IgD-negative memory B cell (primary cell): ENCODE data around the gene CENPM. TPM values are rescaled to one million over a fixed set of nuclear protein-coding genes. Genes with fewer than 3 reads are reported as not detected.

Experiments
- H3K27ac Mint-ChIP-seq, 3 donors: one replicate each; pipeline ENCODE4 v1.8.0; 2020 to 2022; ENCODE audit warnings: mild to moderate bottlenecking in 3 of 3, mixed read lengths in 3 of 3, moderate library complexity in 1 of 3
- H3K27me3 Mint-ChIP-seq: one replicate; pipeline ENCODE4 v1.8.0; 2021; ENCODE audit warnings: mixed read lengths
- H3K36me3 Mint-ChIP-seq: one replicate; pipeline ENCODE4 v1.8.0; 2020; ENCODE audit warnings: mild to moderate bottlenecking, mixed read lengths
- H3K4me1 Mint-ChIP-seq, 3 donors: one replicate each; pipeline ENCODE4 v1.8.0; 2020 to 2022; ENCODE audit warnings: mixed read lengths in 3 of 3, mild to moderate bottlenecking in 1 of 3
- H3K4me3 Mint-ChIP-seq, 4 donors: one replicate each; pipeline ENCODE4 v1.8.0; 2020 to 2022; ENCODE audit warnings: mild to moderate bottlenecking in 4 of 4, mixed read lengths in 4 of 4, moderate library complexity in 3 of 4
- H3K9me3 Mint-ChIP-seq, 3 donors: one replicate each; pipeline ENCODE4 v1.8.0; 2020 to 2021; ENCODE audit warnings: mixed read lengths in 3 of 3, mild to moderate bottlenecking in 1 of 3
- polyA plus RNA-seq: library from polyadenylated mRNA; unstranded; fragments of 300-500 nt; fragmentation: Illumina TruSeq; gene quantifications from one replicate; pipeline ENCODE4 v1.2.3, GENCODE V29; 2021

The CENPM gene
- polyA plus RNA-seq, 1 donor from 2014 or later, result 28.7 TPM

DNA sequence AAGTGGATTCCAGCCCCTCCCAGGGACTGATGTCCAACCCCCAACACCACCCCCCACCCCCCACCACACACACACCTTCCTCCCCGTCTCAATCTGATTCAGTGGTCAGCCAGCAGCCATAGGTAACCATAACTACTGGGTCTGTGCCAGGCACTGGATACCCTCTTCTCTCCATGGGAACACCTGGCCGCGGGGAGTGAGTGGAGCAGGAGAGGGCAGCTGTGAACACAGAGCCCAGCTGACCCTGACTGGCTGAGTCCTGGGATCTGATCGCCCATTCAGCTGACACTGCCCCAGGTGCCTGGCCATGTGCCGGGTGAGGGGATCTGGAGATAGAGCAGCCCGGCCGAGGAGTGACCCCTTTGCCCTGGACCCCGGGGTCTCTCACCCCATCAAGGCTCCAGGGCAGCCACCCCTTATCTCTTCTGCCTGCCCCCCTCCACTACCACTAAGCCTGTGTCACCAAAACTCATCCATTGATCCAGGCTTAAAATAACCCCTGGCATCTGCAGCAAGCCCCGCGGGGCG, 29.5 kb downstream of the CENPM start:
- Mint-ChIP-seq H3K27ac (peak overlapping the region; percentile 96 to 100 (median 97)), H3K9me3 (no peaks in the 10 kb centered on the region), H3K4me1 (peaks cover 38 to 59% (median 49%) of the 10 kb centered on the region in 3 donors), H3K4me3 (peak overlapping the region; percentile 46 to 90 (median 72)), H3K36me3 (peaks cover 5% of the 10 kb centered on the region), H3K27me3 (peaks cover 15% of the 10 kb centered on the region)

GRCh38 chr22:41916745-41917358, 30.1 kb downstream of the CENPM start:
- H3K9me3 Mint-ChIP-seq, result no peaks in the 10 kb centered on the region
- H3K36me3 Mint-ChIP-seq, result peaks cover 1% of the 10 kb centered on the region
- peaks cover 16% of the 10 kb centered on the region for H3K27me3 Mint-ChIP-seq
- H3K4me1 Mint-ChIP-seq, result peaks cover 37 to 57% (median 43%) of the 10 kb centered on the region in 3 donors
- peak overlapping the region; percentile 42 to 90 (median 87) for H3K4me3 Mint-ChIP-seq
- peak overlapping the region; percentile 91 to 100 (median 97) for H3K27ac Mint-ChIP-seq

- Mint-ChIP-seq H3K9me3 (no peaks in the 10 kb centered on the region), H3K4me1 (peaks cover 34 to 54% (median 38%) of the 10 kb centered on the region in 3 donors), H3K27ac (peak overlapping the region; percentile 91 to 100 (median 97)), H3K36me3 (no peaks in the 10 kb centered on the region), H3K27me3 (peaks cover 21% of the 10 kb centered on the region), H3K4me3 (peak overlapping the region; percentile 79 to 90 (median 87))
These were observed 31.0 kb downstream of the CENPM start for GRCh38 chr22:41915786-41916493.

DNA sequence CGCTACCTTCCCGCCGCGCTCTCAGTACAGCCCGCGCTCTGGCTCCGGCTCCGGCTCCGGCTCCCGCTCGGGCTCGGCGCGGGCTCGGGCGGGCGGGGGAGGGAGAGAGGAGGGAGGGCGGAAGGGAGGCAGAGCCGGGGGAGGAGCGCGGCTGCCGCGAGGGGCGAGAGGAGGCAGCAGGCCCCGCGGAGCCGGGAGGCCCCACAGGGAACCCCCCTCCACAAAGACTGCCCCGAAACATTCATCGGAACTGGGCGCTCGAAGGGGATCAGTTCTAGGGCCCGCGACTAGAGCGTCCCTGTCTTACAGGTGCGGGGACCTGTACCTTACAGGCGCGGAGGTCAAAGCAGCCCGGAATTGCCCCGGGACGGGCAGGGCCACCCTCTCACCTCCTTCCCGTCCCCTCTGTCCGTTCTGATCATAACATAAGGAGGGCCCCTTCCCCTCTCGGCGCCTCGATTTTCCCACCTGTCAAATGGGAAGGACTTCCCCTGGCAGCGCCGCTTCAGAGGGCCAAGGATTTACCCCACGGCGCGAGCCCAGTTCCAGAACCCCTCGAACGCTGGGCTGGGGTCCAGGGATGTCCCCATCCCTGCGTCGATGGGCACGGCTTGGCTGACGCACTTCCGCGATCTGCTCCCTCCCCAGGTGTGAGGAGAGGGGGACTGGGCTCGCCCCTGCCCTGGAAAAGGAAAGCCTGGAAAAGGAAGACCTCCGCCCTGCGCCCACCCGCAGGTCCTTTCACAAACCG, 31.7 kb downstream of the CENPM start, which contains the start of gene SHISA8:
Gene SHISA8, minus strand, starts transcription at position 40 of the 751 bp plus-strand sequence. CDS start 407 bp downstream, outside the sequence.
- H3K9me3 Mint-ChIP-seq, result no peaks in the 10 kb centered on the region
- H3K36me3 Mint-ChIP-seq, result no peaks in the 10 kb centered on the region
- peak within 1 kb of the TSS; percentile 91 to 100 (median 97) for H3K27ac Mint-ChIP-seq
- peak within 1 kb of the TSS; percentile 79 to 92 (median 90) for H3K4me3 Mint-ChIP-seq
- H3K27me3 Mint-ChIP-seq, result peaks cover 19% of the 10 kb centered on the region
- peaks cover 29 to 48% (median 32%) of the 10 kb centered on the region in 3 donors for H3K4me1 Mint-ChIP-seq

GRCh38 chr22:41914611-41915034, 32.3 kb downstream of the CENPM start:
- Mint-ChIP-seq H3K27ac (peak overlapping the region in 1 of 3 donors; percentile 97), H3K36me3 (no peaks in the 10 kb centered on the region), H3K4me1 (peaks cover 24 to 48% (median 32%) of the 10 kb centered on the region in 3 donors), H3K9me3 (no peaks in the 10 kb centered on the region), H3K27me3 (peaks cover 17% of the 10 kb centered on the region), H3K4me3 (peak overlapping the region in 1 of 4 donors; percentile 90)

GRCh38 chr22:41913842-41914534, 33.0 kb downstream of the CENPM start:
- Mint-ChIP-seq H3K36me3 (peaks cover 2% of the 10 kb centered on the region), H3K27me3 (peaks cover 18% of the 10 kb centered on the region), H3K4me3 (peak overlapping the region; percentile 51 to 92 (median 84)), H3K27ac (peak overlapping the region in 1 of 3 donors; percentile 83), H3K4me1 (peaks cover 24 to 47% (median 34%) of the 10 kb centered on the region in 3 donors), H3K9me3 (no peaks in the 10 kb centered on the region)

- peak overlapping the region; percentile 51 to 91 (median 85) for H3K4me3 Mint-ChIP-seq
- H3K27me3 Mint-ChIP-seq, result peaks cover 18% of the 10 kb centered on the region
- H3K27ac Mint-ChIP-seq, result peak overlapping the region; percentile 83
- H3K9me3 Mint-ChIP-seq, result no peaks in the 10 kb centered on the region
- peaks cover 2% of the 10 kb centered on the region for H3K36me3 Mint-ChIP-seq
- peaks cover 23 to 47% (median 37%) of the 10 kb centered on the region in 3 donors for H3K4me1 Mint-ChIP-seq
These were observed 33.8 kb downstream of the CENPM start for GRCh38 chr22:41913040-41913719.

DNA sequence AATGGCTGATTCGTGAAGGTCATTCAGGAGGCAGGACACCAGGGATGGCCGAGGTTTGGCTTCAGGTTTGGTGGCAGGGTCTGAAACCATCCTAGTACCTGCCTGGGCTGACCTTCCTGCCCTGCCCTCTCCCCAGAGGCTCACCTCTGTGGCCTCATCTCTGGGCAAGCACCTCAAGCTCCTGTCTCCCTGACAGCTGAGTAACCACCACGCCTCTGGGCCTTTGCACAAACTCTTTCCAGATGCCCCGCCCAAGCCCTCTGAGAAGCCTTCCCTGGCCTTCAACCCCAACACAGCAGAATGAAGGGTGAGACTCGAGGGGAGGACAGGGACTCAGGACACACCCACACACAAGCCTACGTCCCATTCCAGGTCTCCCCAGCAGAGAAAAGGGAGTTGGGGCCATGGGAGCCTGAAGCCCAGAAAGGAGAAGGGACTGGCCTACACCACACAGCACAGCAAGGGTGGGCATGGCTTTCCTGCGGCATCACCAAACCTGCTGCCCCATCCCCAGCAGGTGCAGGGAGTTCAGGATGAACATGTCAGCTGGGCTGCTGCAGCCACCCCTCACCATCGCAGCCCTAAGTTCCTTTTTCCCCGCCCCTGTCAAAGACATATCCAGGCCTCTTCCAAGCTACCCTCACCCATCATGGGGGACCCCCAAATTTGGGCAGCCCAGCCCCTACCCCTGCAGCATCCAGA, 34.5 kb downstream of the CENPM start:
- peak overlapping the region; percentile 83 for H3K27ac Mint-ChIP-seq
- H3K36me3 Mint-ChIP-seq, result peaks cover 2% of the 10 kb centered on the region
- H3K9me3 Mint-ChIP-seq, result no peaks in the 10 kb centered on the region
- H3K4me3 Mint-ChIP-seq, result peak overlapping the region; percentile 51 to 91 (median 85)
- H3K4me1 Mint-ChIP-seq, result peaks cover 19 to 43% (median 34%) of the 10 kb centered on the region in 3 donors
- peaks cover 18% of the 10 kb centered on the region for H3K27me3 Mint-ChIP-seq

GRCh38 chr22:41911001-41911611, 35.8 kb downstream of the CENPM start:
- peaks cover 4% of the 10 kb centered on the region for H3K36me3 Mint-ChIP-seq
- H3K27me3 Mint-ChIP-seq, result peaks cover 16% of the 10 kb centered on the region
- H3K4me3 Mint-ChIP-seq, result peak overlapping the region; percentile 41 to 92 (median 84)
- no peaks in the 10 kb centered on the region for H3K9me3 Mint-ChIP-seq
- peaks cover 15 to 36% (median 31%) of the 10 kb centered on the region in 3 donors for H3K4me1 Mint-ChIP-seq
- peak overlapping the region; percentile 73 to 91 (median 83) for H3K27ac Mint-ChIP-seq

- H3K36me3 Mint-ChIP-seq, result peaks cover 6% of the 10 kb centered on the region
- H3K27ac Mint-ChIP-seq, result peak overlapping the region in 2 of 3 donors; percentile 83 to 91
- peak overlapping the region; percentile 71 to 86 (median 80) for H3K4me3 Mint-ChIP-seq
- peaks cover 9 to 31% (median 29%) of the 10 kb centered on the region in 3 donors for H3K4me1 Mint-ChIP-seq
- H3K27me3 Mint-ChIP-seq, result peaks cover 11% of the 10 kb centered on the region
- no peaks in the 10 kb centered on the region for H3K9me3 Mint-ChIP-seq
These were observed 36.6 kb downstream of the CENPM start for GRCh38 chr22:41910050-41911000.

- H3K9me3 Mint-ChIP-seq, result no peaks in the 10 kb centered on the region
- H3K27me3 Mint-ChIP-seq, result peaks cover 11% of the 10 kb centered on the region
- peak overlapping the region; percentile 60 to 90 (median 84) for H3K4me3 Mint-ChIP-seq
- peaks cover 6% of the 10 kb centered on the region for H3K36me3 Mint-ChIP-seq
- H3K4me1 Mint-ChIP-seq, result peaks cover 9 to 31% (median 29%) of the 10 kb centered on the region in 3 donors
- H3K27ac Mint-ChIP-seq, result peak overlapping the region; percentile 96 to 99 (median 97)
These were observed 37.5 kb downstream of the CENPM start for GRCh38 chr22:41909310-41910049.
